GM21737 (cell line): ENCODE results near the gene AFF3.
"Not testable (repeated sequence)": the region's sequence is repeated elsewhere in the genome, so short reads cannot be mapped to it uniquely, and the experiment has no call there.

Experiments used
- ATAC-seq: cut with Tn5 transposase; IDR thresholded peaks from one replicate; pipeline ENCODE4 v1.9.1; 2021; ENCODE audit warnings: mild to moderate bottlenecking, moderate library complexity; ENCODE audit not compliant: unreplicated experiment

The AFF3 gene

DNA sequence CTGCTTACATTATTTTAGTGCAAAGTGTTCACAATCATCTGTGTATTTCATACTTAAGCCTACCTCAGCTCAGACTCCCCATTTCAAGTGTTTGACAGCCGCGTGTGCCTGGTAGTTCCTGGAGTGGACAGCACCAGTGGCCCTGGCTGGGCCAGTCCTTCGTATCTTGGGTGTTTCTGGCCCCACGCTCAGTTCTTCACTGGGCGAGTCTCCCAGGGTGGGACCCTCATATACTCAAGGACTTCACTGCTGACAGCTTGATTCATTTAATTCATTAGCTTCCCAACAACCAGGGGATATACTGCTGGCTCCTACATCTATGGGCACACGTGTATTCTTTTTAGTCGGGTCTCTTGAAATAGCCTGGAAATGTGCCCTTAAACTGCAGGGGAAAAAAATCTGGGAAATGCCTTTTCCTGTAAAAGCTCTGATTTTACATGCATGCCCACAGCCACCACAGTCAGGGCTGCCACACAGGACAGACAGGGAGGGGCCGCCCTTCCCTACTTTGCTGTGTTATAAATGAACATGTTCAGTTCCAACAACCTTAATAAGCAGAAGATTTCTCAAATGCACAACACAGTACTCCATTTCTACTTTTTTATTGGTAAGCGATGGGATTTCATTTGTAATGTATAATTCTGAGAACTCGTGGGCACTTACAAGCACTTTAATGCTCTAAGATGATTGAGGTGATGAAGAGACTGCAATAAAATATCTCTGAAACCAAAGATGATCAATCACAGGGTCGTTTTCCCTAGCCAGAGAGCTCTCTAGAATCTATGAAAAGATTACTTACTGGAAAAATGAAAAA is 447.1 kb downstream of the AFF3 start:
- ATAC-seq = no peak

DNA sequence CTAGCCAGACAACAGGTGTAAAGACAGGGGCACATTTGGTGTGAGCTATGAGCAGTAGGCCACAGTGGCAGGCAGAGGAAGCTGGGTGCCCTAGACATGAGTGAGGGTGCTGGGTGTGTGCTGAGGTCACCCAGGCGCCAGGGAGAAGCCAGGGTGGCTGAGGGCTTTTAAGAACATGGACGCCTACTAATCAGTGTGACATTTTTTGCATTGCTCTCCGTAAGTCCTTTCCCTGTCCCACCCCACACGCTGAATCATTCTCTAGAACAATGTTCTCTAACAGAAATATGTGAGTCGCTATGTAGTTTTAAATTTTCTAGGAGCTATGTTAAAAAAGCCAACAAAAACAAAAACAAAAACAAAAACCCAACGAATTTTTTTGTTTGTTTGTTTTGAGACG is 448.1 kb downstream of the AFF3 start:
- no peak for ATAC-seq

DNA sequence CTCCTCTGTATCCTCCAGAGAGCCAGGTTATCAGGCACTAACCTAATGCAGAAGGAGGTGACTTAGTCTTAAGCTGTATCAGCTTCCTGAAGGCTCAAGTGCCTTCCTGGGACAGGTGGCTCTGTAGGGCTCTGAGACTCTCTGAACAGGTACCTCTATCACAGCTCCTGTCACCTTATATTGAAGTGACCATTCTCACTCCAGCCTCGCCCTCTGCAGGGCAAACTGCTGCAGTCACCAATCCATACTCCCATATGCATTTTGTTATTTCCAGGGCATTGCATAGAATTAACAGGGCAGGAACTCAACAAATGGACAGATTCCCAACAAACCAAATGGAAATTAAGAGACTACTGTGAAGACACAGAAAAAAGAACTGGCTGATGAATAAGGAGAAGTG is 449.6 kb downstream of the AFF3 start:
- ATAC-seq = no peak

DNA sequence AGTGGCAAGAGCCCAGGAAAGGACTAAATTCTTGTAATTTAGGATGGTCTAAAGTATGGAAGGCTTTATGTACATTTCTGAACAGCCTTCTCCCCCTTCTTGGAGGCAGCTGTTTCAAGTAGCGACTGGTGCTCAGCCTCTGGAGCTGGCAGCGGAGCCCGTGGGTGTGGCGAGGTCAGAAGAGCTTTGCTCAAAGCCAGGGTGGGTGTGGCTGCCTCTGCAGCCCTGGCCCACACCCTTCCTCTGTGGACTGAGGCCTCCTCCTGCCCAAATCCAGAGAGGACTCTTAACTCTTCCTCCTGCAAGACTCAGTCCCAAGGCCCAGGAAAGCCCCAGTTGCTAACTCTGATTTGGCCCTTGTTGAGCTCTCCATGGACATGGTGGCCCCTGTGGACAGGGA is 450.5 kb downstream of the AFF3 start:
- no peak for ATAC-seq

DNA sequence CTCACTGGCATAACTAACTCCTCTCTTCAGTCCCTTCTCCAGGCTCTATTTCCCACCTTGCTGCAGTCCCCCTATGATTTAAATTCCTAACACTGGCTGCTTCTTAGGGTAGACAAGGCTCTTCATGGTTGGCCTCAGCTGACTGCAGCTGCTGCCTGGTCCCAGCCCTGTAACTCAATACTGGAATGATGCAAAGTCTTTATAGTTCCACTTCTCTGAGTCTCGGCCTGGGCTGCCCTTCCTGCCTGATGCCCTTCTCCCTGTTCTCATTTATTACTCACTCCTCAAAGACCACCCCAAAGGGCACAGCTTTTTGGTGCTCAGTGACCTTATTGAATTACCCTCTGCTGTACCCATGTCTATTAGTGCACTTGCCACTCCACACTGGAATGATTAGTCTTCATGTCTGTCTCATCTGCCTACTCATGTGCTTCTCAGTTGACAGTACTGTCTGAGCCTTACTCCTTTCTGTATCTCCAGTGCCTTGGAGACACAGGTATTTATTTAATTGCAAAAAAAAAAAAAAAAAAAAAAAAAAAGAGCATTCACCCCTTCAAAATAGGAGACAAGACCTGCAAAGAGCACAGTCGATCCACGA is 453.1 kb downstream of the AFF3 start:
- ATAC-seq = no peak

DNA sequence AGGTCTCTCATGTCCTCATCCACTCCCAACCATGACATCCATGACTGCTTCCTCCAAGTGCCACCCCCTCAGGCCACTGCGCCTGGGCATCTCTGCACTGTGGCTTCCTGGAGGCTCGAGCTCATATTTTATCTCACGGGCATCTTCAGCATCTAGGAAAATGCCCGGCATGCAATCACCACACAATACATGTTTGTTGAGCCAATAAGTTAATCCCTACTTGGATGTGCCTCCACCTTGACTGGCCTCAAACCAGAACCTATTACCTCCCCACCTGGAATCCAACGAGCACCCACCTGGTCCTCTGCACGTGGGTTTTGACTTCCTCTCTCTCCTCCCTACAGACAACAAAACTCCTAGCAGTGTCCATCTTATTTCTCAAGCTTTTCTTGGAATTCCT is 453.7 kb downstream of the AFF3 start:
- ATAC-seq = no peak

DNA sequence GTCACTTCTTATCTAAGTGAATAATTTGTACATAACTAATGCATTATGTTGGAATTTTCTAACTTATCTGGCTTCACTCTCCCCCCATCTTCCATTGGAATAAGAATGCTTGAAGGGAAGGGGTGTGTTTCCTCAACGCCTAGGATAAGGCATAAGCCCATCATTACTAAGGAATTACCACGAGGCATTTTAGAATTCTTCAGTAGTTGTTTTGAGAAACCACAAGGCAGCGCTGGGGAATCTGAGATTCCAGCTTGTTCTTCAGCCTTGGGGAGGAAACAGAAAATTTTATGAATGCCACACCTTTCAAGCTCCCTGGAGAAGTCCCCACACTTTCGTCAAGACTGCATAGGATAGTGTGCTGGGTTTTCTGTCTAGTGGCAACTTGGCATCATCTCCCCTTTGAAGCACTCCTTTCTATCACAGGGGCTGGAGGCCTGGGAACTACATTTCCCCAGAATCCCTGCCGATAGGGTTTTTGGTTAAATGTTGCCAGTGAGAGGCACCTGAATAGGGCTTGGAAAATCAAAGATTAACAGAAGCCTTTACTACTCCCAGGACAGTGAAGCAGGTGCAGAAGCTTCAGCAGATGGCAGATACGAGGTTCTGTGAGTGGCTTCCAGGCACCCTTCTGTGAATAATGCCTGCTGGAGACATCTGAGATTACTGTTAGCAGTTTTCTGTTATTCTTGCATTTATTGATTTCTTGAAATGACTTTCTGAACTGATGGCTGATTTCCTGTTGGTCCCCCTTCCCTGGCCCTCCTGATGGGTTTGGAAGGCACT is 459.9 kb downstream of the AFF3 start:
- no peak for ATAC-seq

DNA sequence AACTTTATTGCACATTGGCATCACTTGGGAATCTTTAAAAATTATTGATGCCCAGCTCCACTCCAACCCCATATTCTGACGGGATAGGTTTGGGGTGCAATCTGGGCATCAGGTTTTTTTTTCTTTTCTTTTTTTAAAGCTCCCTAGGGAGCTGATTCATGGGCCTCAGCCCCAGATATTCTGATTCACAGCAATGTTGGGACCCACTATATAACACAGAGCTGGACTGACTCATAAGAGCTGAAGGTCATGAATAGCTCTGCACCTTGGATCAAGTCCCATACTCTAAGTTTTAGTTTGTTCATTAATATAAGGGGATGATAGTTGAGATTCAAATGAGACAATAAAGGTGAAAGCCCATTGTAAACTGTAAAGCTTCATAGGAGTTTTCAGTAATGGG is 461.4 kb downstream of the AFF3 start:
- ATAC-seq = no peak

DNA sequence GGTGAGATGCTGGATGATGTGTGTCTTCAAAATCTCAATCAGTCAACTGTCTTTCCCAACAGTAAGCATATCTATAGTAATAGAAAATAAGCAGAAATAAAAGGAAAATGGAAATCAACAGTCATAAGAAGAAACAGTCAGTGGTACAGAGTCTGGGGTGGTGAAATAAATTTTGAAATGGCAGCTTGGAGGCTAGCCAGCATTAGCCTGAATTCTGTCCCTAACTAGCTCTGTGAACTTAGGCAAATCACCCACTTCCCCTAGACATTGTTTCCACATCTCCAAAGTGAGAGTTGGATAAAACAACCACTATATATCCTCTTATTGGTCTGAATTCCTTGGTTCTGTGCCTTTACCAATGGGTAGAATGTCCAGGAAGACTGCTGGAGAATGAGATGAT is 462.9 kb downstream of the AFF3 start:
- no peak for ATAC-seq

DNA sequence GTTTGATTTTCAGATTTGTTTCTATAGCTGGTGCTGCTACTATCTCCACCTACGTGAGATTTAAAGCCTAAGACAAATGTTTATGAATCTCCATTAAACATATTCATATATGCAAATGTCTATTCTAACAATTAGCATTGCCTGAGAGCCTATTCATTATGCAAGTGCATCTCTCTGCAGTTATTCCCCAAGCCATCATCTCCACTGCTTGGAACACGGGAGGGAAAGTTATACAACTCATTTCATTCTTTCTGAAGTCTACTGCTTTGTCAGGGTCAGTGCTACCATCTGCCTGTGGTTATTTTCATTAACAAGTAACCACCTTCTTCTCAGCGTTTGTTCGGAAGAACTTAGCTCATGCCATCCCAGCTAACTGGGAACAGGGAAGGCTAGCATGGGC is 463.8 kb downstream of the AFF3 start:
- no peak for ATAC-seq

DNA sequence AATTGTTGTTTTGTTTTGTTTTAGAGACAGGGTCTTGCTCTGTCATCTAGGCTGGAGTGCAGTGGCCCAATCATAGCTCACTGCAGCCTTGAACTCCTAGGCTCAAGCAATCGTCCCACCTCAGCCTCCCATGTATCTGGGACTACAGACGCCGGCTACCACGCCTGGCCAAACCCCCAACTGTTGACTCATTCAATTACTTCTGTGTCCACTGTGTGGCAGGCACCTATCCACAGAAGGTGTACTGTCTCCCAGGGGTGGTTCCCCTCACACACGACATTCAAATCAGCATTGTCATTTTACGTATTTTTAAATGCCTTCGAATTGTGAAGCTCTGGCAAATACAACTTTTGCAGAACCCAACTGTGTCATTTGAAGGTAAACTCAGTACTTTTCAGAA is 464.6 kb downstream of the AFF3 start:
- no peak for ATAC-seq

DNA sequence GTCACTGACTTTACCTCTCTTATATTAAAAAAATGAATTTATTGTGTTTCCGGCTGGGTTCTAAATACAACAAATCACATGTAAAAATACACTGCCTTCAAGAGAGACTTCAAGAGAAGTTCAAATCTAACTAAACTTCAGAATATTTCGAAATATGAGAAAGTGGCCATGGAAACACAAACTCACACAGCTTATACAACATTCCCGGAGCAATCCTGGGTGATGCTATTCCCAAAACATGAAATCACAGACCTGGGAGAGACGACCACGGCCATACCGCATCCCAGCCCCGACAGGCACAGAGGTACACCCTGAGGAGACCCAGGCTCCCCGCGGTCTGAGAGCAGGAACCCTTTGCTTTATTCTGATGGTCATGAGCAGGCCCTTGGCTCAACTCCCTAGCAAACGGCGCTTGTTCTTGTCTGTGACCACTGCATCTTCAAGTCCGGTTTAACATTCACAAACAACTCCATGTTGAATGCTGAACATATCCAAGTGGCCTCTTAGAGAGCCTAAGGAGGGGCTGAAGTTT is 467.2 kb downstream of the AFF3 start:
- ATAC-seq = no peak

DNA sequence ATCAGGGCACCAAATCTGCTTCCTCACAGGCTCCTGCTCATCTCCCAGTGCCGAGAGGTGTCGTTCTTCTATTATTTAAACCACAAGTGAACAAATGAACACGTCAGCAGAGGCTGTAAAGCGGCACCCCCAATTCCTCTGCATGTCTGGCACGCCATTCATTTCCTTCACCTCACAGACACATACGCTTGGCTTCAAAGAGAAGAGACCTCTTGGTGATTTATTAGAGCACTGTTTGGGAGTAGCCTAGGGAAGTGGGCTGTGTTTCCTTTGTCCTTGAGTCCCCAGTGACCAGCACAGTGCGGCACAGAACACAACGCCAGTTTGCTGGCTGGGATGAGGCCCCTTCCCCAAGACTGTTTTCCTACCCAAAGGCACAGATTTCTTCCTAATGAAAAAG is 468.3 kb downstream of the AFF3 start:
- ATAC-seq = no peak

DNA sequence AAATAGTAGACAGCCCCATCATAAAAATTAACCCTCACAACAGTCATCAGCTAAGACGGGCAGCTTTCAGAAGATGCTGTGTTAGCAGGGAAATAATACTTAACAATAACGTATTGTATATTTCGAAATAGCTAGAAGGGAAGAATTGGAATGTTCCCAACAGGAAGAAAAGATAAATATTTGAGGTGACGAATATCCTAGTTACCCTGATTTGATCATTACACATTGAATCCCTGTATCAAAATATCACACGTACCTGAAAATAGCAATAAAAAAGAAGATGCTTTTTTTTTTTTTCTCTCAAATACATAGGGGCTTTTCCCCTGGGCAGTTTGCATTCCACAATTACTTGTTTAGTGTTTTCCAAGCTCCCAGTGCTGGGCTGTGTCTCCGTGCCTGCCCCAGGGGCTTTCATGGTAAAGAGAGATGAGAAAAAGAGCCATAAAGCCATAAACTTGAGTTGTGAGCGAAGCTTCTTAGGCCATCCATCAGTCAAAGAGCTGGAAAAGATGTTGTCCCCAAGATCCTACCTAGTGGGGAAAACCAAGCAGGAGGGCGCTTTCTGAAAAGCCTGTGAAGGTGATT is 469.5 kb downstream of the AFF3 start:
- ATAC-seq = no peak

DNA sequence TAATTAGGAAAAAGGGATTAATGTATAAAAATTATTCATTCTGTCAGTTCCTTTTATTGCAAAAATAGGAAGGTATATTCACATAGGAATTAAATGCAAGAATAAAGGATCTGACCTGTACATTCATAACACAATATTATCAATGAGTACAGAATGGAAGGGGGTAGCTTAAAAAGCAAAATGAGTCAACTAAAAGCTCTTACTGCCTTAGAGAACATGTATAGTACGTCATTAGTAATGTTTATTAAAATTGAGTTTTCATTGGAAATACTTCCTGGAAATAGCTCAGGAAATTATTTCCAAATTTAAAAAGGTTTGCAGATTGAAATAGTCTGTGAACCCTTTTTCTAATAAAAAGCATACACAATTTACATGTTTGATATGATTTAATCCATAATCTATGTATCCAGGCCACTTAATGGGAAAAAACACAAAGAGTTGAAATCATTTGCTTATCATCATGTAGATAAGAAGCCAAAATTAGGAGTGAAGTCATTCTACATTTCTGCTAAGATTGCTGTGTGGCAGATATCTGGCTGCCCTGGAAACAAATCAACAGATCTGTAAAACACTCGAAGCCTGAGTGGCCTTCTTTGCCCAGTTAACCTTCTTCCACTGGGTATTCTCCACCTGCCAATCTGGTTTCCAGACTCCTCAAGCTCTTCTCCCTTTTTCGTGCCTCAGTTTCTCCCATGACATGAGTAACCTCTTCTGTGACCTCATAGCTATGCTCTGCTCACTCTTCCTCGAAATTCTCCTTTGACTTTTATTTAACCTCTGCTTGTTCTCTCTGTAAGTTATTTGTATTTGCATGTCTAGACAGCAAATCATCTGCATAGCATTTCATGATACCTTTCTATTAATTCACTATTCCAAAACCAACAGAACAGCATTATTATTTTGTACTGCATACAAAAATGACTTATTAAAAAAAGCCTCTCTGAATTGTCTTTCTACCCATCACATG is 471.3 kb downstream of the AFF3 start:
- ATAC-seq = no peak

DNA sequence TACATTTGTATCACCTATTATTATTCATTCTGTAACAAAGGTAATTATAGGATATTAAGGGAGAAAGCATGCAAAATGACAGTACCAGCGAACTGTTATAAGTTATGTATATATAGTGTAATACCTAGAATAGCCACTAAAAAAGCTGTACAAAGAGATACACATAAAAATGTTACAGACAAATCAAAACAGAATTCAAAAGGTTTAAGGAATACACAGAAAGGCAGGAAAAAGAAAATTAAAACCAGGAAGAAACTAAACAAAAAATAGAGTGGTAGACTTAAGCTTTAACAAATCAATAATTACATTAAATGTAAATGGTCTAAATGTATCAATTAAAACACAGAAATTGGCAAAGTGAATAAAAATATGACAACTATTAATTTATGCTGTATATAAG is 476.1 kb downstream of the AFF3 start:
- no peak for ATAC-seq

DNA sequence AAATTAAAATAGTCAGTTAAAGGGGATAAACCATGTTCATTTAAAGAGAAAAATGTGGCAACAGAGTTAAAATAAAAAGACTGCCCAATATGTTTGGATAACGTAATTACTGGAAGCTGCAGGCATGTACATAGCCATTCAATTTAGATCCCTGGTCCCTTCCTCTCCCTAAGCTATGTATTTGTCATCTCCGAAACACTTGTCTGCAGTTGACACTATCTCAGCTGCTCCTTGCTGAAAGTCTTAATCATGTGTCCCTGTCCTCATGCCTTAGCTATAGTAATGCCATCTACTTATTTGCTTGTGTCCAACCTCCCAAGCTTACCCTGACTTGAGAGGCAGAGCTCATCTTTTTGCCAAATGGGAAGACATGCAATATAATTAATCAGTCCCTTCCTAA is 478.7 kb downstream of the AFF3 start:
- ATAC-seq = no peak

DNA sequence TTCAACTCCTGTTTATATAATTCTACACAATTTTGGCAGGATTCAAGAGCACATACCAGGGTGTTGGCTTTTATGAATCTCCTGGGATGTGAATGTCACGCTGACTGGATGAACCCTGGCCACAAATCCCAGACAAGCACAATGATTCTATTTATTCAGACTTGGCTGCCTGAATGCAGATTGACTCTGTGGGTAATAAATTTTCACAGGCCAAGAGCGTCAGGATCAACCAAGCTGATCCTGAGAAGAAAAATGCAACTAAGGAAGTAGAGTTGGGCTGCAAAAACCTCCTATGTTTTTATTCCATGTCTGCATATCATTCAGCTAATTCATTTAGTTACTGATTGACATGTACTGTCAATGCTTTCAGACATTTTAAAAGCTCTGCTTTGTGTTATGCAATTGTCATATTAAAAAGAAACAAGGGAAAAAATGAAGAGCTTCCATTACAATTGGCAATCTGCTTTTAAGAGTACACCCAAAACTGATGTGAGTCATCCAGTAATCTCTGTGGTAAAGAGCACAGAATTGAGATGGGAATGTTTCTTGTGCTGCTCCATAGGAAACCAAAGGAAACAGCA is 479.5 kb downstream of the AFF3 start:
- no peak for ATAC-seq

DNA sequence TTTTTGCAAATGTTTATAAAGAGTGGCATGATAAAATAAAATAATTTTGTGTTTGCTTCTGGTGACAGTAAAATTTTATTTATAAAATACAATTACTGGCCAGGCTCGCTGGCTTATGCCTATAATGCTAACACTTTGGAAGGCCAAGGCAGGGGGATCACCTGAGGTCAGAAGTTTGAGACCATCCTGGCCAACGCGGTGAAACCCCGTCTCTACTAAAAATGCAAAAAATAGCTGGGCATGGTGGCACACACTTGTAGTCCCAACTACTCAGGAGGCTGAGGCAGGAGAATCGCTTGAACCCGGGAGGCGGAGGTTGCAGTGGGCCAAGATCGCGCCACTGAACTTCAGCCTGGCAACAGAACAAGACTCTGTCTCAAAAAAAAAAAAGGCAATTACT is 480.6 kb downstream of the AFF3 start:
- not testable (repeated sequence) for ATAC-seq
